Astrocyte (in vitro differentiated cells and primary cell): ENCODE data around the gene CAPN7. TPM values are rescaled to one million over a fixed set of nuclear protein-coding genes. Genes with fewer than 3 reads are reported as not detected.

Experiments
- DNase-seq: peaks from one replicate; pipeline ENCODE4 v3.0.0-alpha.2; 2010; ENCODE audit warnings: low read depth
- FAIRE-seq: peaks from 2 replicates; lab custom pipeline; 2011; peaks lifted over from hg19 to GRCh38; lab: Jason Lieb, UNC
- H2AFZ ChIP-seq: 2 replicates; pipeline ENCODE4 v1.6.0; 2012; ENCODE audit warnings: low read depth, low read length, inconsistent platforms
- H3K27ac ChIP-seq: 2 replicates; pipeline ENCODE4 v1.5.1; 2011; ENCODE audit warnings: low read depth, low read length, inconsistent platforms
- H3K27me3 ChIP-seq: 2 replicates; pipeline ENCODE4 v1.6.0; 2011; ENCODE audit warnings: low read length, inconsistent platforms; ENCODE audit not compliant: insufficient read depth
- H3K36me3 ChIP-seq: 2 replicates; pipeline ENCODE4 v1.5.1; 2011; ENCODE audit warnings: low read length, inconsistent platforms; ENCODE audit not compliant: insufficient read depth
- H3K4me1 ChIP-seq: 2 replicates; pipeline ENCODE4 v1.5.1; 2011; ENCODE audit warnings: low read length, inconsistent platforms; ENCODE audit not compliant: insufficient read depth
- H3K4me2 ChIP-seq: 2 replicates; pipeline ENCODE4 v1.6.0; 2012; ENCODE audit warnings: low read length, inconsistent platforms
- H3K4me3 ChIP-seq: 2 replicates; pipeline ENCODE4 v1.5.1; 2011; ENCODE audit warnings: low read depth, mild to moderate bottlenecking, low read length, inconsistent platforms; ENCODE audit not compliant: insufficient read depth
- H3K79me2 ChIP-seq: 2 replicates; pipeline ENCODE4 v1.6.0; 2012; ENCODE audit warnings: mild to moderate bottlenecking, low read length, inconsistent platforms; ENCODE audit not compliant: insufficient read depth
- H3K9ac ChIP-seq: 2 replicates; pipeline ENCODE4 v1.6.0; 2012; ENCODE audit warnings: mild to moderate bottlenecking, low read length, inconsistent platforms
- H3K9me3 ChIP-seq: 2 replicates; pipeline ENCODE4 v1.5.1; 2012; ENCODE audit warnings: low read depth, mild to moderate bottlenecking, low read length, inconsistent platforms; ENCODE audit not compliant: insufficient read depth
- H4K20me1 ChIP-seq: 2 replicates; pipeline ENCODE4 v1.6.0; 2012; ENCODE audit warnings: low read length, inconsistent platforms; ENCODE audit not compliant: insufficient read depth
- H3K27ac Mint-ChIP-seq: one replicate; pipeline ENCODE4 v1.8.0; 2021; ENCODE audit warnings: mild to moderate bottlenecking, mixed read lengths; ENCODE audit not compliant: unreplicated experiment
- H3K27me3 Mint-ChIP-seq: one replicate; pipeline ENCODE4 v1.8.0; 2021; ENCODE audit warnings: low read depth, mixed read lengths; ENCODE audit not compliant: unreplicated experiment
- H3K36me3 Mint-ChIP-seq: one replicate; pipeline ENCODE4 v1.8.0; 2021; ENCODE audit warnings: low read depth, mixed read lengths; ENCODE audit not compliant: unreplicated experiment
- H3K4me1 Mint-ChIP-seq: one replicate; pipeline ENCODE4 v1.8.0; 2021; ENCODE audit warnings: low read depth, mixed read lengths; ENCODE audit not compliant: unreplicated experiment
- H3K4me3 Mint-ChIP-seq: one replicate; pipeline ENCODE4 v1.8.0; 2021; ENCODE audit warnings: mild to moderate bottlenecking, moderate library complexity, mixed read lengths; ENCODE audit not compliant: unreplicated experiment
- H3K9me3 Mint-ChIP-seq: one replicate; pipeline ENCODE4 v1.8.0; 2021; ENCODE audit warnings: mild to moderate bottlenecking, mixed read lengths; ENCODE audit not compliant: unreplicated experiment
- EZH2 ChIP-seq: IDR thresholded peaks from 2 replicates; pipeline ENCODE4 v1.6.1; 2012; ENCODE audit warnings: mild to moderate bottlenecking, low read length, inconsistent platforms; ENCODE audit not compliant: insufficient read depth
- total RNA-seq: library from RNA; stranded (reverse); gene quantifications from 2 replicates; pipeline ENCODE4 v1.2.1, GENCODE V29; 2021
- TF ChIP-seq, protein P1 (sequence below): IDR thresholded peaks from 2 replicates; pipeline ENCODE4 v1.5.1; 2011; ENCODE audit warnings: low read depth, mild to moderate bottlenecking, inconsistent platforms, low read length, moderate library complexity; ENCODE audit not compliant: insufficient read depth

The CAPN7 gene
- total RNA-seq, 1 donor from 2014 or later = 36.8 TPM

GRCh38 chr3:15218689-15219088 is 12.6 kb downstream of the CAPN7 start:
- Mint-ChIP-seq H3K9me3 (no peaks in the 10 kb centered on the region), H3K36me3 (peaks cover 9% of the 10 kb centered on the region), H3K27ac (no peak overlapping the region), H3K27me3 (no peaks in the 10 kb centered on the region), H3K4me1 (no peaks in the 10 kb centered on the region), H3K4me3 (no peak overlapping the region)
- Histone ChIP-seq H2AFZ (no peak overlapping the region), H3K27me3 (no peaks in the 10 kb centered on the region), H3K4me3 (no peak overlapping the region), H3K36me3 (peaks cover 55% of the 10 kb centered on the region), H3K4me2 (no peak overlapping the region), H3K27ac (no peak overlapping the region), H3K9me3 (no peaks in the 10 kb centered on the region), H3K9ac (no peak overlapping the region), H3K4me1 (no peaks in the 10 kb centered on the region), H4K20me1 (peaks cover 21% of the 10 kb centered on the region), H3K79me2 (no peaks in the 10 kb centered on the region)
- TF ChIP-seq, protein P1, sequence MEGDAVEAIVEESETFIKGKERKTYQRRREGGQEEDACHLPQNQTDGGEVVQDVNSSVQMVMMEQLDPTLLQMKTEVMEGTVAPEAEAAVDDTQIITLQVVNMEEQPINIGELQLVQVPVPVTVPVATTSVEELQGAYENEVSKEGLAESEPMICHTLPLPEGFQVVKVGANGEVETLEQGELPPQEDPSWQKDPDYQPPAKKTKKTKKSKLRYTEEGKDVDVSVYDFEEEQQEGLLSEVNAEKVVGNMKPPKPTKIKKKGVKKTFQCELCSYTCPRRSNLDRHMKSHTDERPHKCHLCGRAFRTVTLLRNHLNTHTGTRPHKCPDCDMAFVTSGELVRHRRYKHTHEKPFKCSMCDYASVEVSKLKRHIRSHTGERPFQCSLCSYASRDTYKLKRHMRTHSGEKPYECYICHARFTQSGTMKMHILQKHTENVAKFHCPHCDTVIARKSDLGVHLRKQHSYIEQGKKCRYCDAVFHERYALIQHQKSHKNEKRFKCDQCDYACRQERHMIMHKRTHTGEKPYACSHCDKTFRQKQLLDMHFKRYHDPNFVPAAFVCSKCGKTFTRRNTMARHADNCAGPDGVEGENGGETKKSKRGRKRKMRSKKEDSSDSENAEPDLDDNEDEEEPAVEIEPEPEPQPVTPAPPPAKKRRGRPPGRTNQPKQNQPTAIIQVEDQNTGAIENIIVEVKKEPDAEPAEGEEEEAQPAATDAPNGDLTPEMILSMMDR = no peak
- no peak for TF ChIP-seq EZH2
- FAIRE-seq = no peak
- DNase-seq = no peak

- Histone ChIP-seq H3K4me1 (no peaks in the 10 kb centered on the region), H4K20me1 (peaks cover 21% of the 10 kb centered on the region), H3K36me3 (peaks cover 59% of the 10 kb centered on the region), H3K9ac (no peak overlapping the region), H3K27ac (no peak overlapping the region), H2AFZ (no peak overlapping the region), H3K9me3 (no peaks in the 10 kb centered on the region), H3K4me3 (no peak overlapping the region), H3K79me2 (no peaks in the 10 kb centered on the region), H3K4me2 (no peak overlapping the region), H3K27me3 (no peaks in the 10 kb centered on the region)
- DNase-seq (no peak), FAIRE-seq (no peak)
- no peaks in the 10 kb centered on the region for H3K9me3 Mint-ChIP-seq
- H3K4me1 Mint-ChIP-seq = no peaks in the 10 kb centered on the region
- TF ChIP-seq, protein P1 = no peak
- TF ChIP-seq EZH2 = no peak
- peaks cover 9% of the 10 kb centered on the region for H3K36me3 Mint-ChIP-seq
- no peak overlapping the region for H3K27ac Mint-ChIP-seq
- no peaks in the 10 kb centered on the region for H3K27me3 Mint-ChIP-seq
- no peak overlapping the region for H3K4me3 Mint-ChIP-seq
These were observed 14.0 kb downstream of the CAPN7 start for GRCh38 chr3:15220056-15220455.

DNA sequence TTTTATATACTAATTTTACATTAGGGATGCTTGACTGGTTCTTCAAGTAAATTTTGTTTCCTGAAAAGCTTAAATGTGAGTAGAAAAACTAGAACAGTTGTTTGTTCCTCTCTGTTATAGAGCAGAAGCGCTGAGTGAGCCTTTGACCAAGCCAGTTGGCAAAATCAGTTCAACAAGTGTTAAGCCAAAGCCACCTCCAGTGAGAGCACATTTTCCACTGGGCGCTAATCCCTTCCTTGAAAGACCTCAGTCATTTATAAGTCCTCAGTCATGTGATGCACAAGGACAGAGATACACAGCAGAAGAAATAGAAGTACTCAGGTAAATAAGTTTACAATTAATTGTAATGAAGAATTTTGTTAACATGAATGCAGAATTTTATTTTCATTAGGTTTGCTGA is 14.6 kb downstream of the CAPN7 start:
- H3K36me3 Mint-ChIP-seq = peaks cover 7% of the 10 kb centered on the region

More for the DNA sequence above, 14.6 kb downstream of the CAPN7 start:
- Histone ChIP-seq H3K27ac (no peak overlapping the region), H3K27me3 (no peaks in the 10 kb centered on the region), H3K4me3 (no peak overlapping the region), H4K20me1 (peaks cover 16% of the 10 kb centered on the region), H3K4me2 (no peak overlapping the region), H3K79me2 (no peaks in the 10 kb centered on the region), H2AFZ (no peak overlapping the region), H3K9me3 (no peaks in the 10 kb centered on the region), H3K36me3 (peaks cover 57% of the 10 kb centered on the region), H3K9ac (no peak overlapping the region), H3K4me1 (no peaks in the 10 kb centered on the region)
- no peak for FAIRE-seq
- Mint-ChIP-seq H3K4me1 (no peaks in the 10 kb centered on the region), H3K27ac (no peak overlapping the region), H3K27me3 (no peaks in the 10 kb centered on the region), H3K4me3 (no peak overlapping the region), H3K9me3 (no peaks in the 10 kb centered on the region)
- DNase-seq = no peak
- no peak for TF ChIP-seq EZH2
- TF ChIP-seq, protein P1 = no peak
